ENCODE measurements around the gene COL6A2. TPM values are rescaled to one million over a fixed set of nuclear protein-coding genes. Genes with fewer than 3 reads are reported as not detected.

Gene COL6A2
- polyA plus RNA-seq, 3 donors = 0.01 TPM; not detected in 2

DNA sequence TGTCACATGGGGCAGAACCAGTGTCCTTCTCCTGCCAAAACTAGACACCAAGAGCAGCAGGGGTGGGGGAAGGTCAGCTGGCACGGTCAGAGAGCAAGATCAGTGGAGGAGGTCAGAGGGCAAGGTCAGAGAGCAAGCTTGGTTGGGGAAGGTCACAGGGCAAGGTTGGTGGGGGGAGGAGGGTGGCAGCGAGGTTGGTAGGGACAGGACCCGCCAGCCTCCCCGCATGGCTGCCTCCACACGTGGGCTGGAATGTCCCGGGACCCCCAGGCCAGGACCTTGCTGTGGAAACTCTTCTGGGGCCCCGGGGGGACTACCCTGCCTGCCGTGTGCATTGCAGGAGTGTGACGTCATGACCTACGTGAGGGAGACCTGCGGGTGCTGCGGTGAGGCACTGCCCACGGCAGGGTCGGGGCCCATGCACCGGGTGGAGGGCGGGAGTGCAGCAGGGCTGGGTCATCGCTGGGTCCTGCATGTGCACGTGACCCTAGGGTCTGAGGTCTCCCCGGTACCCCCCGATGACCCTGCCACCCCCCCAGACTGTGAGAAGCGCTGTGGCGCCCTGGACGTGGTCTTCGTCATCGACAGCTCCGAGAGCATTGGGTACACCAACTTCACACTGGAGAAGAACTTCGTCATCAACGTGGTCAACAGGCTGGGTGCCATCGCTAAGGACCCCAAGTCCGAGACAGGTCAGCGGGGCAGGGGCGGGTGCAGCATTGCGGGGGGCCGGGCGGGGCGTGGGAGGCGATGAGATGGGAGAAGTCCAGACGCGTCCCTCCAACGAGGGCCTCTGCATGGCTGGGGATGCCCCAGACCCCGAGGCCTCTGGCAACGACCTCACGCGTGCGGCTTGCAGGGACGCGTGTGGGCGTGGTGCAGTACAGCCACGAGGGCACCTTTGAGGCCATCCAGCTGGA is 27.3 kb downstream of the COL6A2 start:
- Mint-ChIP-seq H3K4me1 (no peaks in the 10 kb centered on the region), H3K27ac (no peak overlapping the region)

DNA sequence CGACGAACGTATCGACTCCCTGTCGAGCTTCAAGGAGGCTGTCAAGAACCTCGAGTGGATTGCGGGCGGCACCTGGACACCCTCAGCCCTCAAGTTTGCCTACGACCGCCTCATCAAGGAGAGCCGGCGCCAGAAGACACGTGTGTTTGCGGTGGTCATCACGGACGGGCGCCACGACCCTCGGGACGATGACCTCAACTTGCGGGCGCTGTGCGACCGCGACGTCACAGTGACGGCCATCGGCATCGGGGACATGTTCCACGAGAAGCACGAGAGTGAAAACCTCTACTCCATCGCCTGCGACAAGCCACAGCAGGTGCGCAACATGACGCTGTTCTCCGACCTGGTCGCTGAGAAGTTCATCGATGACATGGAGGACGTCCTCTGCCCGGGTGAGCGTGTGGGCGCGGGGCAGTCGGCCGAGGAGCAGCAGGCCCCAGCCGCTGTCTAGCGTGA is 28.0 kb downstream of the COL6A2 start:
- Mint-ChIP-seq H3K4me3 (no peak overlapping the region), H3K9me3 (peaks cover 0 to 8% (median 0%) of the 10 kb centered on the region in 7 donors), H3K36me3 (no peaks in the 10 kb centered on the region), H3K4me1 (no peaks in the 10 kb centered on the region), H3K27ac (no peak overlapping the region), H3K27me3 (ENCODE audit: low read depth in 3 of 3) (peaks cover 0 to 3% (median 0%) of the 10 kb centered on the region in 3 donors)
- Histone ChIP-seq H3K27me3 (ENCODE audit: control insufficient read depth in 2 of 2, insufficient read depth in 2 of 2, low read length in 2 of 2) (no peaks in the 10 kb centered on the region), H3K79me2 (ENCODE audit: insufficient read depth, low read length) (no peaks in the 10 kb centered on the region), H3K27ac (ENCODE audit: low read depth in 1 of 2, low read length in 2 of 2) (no peak overlapping the region), H3K9me3 (replicated peaks in 1 of 2; ENCODE audit: control insufficient read depth in 1 of 2, insufficient read depth in 1 of 2, low read length in 2 of 2) (no peaks in the 10 kb centered on the region), H3K9ac (ENCODE audit: insufficient read depth, low read length, poor library complexity, severe bottlenecking) (no peak overlapping the region), H2AFZ (ENCODE audit: insufficient read depth, low read depth, low read length, poor library complexity, severe bottlenecking) (no peak overlapping the region), H3K4me1 (ENCODE audit: control insufficient read depth in 1 of 2, insufficient read depth in 2 of 2, low read length in 2 of 2) (no peaks in the 10 kb centered on the region), H3K4me2 (replicated peaks; ENCODE audit: extremely low read depth, low read length, poor library complexity, severe bottlenecking) (no peak overlapping the region), H3K36me3 (replicated peaks in 1 of 2; ENCODE audit: control insufficient read depth in 1 of 2, insufficient read depth in 2 of 2, low read length in 2 of 2) (no peaks in the 10 kb centered on the region), H3K4me3 (replicated peaks in 1 of 3; ENCODE audit: low read depth in 2 of 3, low read length in 3 of 3) (no peak overlapping the region), H4K20me1 (ENCODE audit: insufficient read depth, low read length) (no peaks in the 10 kb centered on the region)
- WGBS (ENCODE audit: insufficient coverage) = 91% methylated on average over 47 of the region's 47 CpGs
- TF ChIP-seq, protein P1, sequence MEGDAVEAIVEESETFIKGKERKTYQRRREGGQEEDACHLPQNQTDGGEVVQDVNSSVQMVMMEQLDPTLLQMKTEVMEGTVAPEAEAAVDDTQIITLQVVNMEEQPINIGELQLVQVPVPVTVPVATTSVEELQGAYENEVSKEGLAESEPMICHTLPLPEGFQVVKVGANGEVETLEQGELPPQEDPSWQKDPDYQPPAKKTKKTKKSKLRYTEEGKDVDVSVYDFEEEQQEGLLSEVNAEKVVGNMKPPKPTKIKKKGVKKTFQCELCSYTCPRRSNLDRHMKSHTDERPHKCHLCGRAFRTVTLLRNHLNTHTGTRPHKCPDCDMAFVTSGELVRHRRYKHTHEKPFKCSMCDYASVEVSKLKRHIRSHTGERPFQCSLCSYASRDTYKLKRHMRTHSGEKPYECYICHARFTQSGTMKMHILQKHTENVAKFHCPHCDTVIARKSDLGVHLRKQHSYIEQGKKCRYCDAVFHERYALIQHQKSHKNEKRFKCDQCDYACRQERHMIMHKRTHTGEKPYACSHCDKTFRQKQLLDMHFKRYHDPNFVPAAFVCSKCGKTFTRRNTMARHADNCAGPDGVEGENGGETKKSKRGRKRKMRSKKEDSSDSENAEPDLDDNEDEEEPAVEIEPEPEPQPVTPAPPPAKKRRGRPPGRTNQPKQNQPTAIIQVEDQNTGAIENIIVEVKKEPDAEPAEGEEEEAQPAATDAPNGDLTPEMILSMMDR (IDR thresholded peaks at IDR 0.05) = no peak
- DNase-seq = no peak
- intact Hi-C loops (cut with micrococcal nuclease) = no loop called here

More for the DNA sequence above, 27.3 kb downstream of the COL6A2 start:
- no peak overlapping the region for H2AFZ ChIP-seq (ENCODE audit: insufficient read depth, low read depth, low read length, poor library complexity, severe bottlenecking)
- no peak overlapping the region for H3K4me2 ChIP-seq (replicated peaks; ENCODE audit: extremely low read depth, low read length, poor library complexity, severe bottlenecking)
- H3K4me3 ChIP-seq (replicated peaks in 1 of 3; ENCODE audit: low read depth in 2 of 3, low read length in 3 of 3) = no peak overlapping the region
- H3K36me3 ChIP-seq (replicated peaks in 1 of 2; ENCODE audit: control insufficient read depth in 1 of 2, insufficient read depth in 2 of 2, low read length in 2 of 2) = no peaks in the 10 kb centered on the region
- Mint-ChIP-seq H3K4me3 (no peak overlapping the region), H3K9me3 (peaks cover 0 to 8% (median 0%) of the 10 kb centered on the region in 7 donors), H3K36me3 (no peaks in the 10 kb centered on the region), H3K27me3 (ENCODE audit: low read depth in 3 of 3) (peaks cover 0 to 3% (median 0%) of the 10 kb centered on the region in 3 donors)
- no peaks in the 10 kb centered on the region for H4K20me1 ChIP-seq (ENCODE audit: insufficient read depth, low read length)
- 94% methylated on average over 46 of the region's 49 CpGs for WGBS (ENCODE audit: insufficient coverage)
- TF ChIP-seq, protein P1 (IDR thresholded peaks at IDR 0.05) = no peak
- intact Hi-C loops (cut with micrococcal nuclease) = no loop called here
- no peaks in the 10 kb centered on the region for H3K27me3 ChIP-seq (ENCODE audit: control insufficient read depth in 2 of 2, insufficient read depth in 2 of 2, low read length in 2 of 2)
- DNase-seq = no peak
- no peak overlapping the region for H3K9ac ChIP-seq (ENCODE audit: insufficient read depth, low read length, poor library complexity, severe bottlenecking)
- no peaks in the 10 kb centered on the region for H3K79me2 ChIP-seq (ENCODE audit: insufficient read depth, low read length)
- H3K4me1 ChIP-seq (ENCODE audit: control insufficient read depth in 1 of 2, insufficient read depth in 2 of 2, low read length in 2 of 2) = no peaks in the 10 kb centered on the region
- H3K9me3 ChIP-seq (replicated peaks in 1 of 2; ENCODE audit: control insufficient read depth in 1 of 2, insufficient read depth in 1 of 2, low read length in 2 of 2) = no peaks in the 10 kb centered on the region
- no peak overlapping the region for H3K27ac ChIP-seq (ENCODE audit: low read depth in 1 of 2, low read length in 2 of 2)

All from CD14-positive monocyte (primary cell).